GM19455 (cell line): ENCODE results near the gene ARFGAP2.
"Not testable (repeated sequence)": the region's sequence is repeated elsewhere in the genome, so short reads cannot be mapped to it uniquely, and the experiment has no call there.

Source experiments
- ATAC-seq: cut with Tn5 transposase; IDR thresholded peaks from one replicate; pipeline ENCODE4 v1.9.1; 2021; ENCODE audit not compliant: unreplicated experiment

ARFGAP2 gene

DNA sequence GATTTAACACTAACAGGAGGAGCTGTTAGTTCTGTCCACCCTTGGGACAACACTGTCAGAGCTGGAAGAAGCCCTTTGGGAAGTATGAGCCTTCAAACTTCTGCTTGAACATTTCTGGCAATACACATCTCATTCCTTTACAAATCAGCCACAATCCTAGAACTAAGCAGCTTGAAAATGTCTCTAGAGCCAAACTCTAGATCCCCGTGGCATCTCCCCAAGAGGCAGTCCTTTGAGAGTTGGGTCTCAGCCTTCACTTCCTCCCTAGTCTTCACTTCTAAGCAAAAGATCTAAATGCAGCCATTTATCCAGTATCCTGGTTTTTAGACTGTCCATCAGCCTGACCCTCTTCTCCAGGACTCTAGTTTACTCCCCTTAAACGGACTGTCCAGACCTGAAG, 26.9 kb downstream of the ARFGAP2 start:
- no peak for ATAC-seq

- ATAC-seq, result no peak
These were observed 27.7 kb downstream of the ARFGAP2 start for GRCh38 chr11:47148903-47149531.

GRCh38 chr11:47148270-47148669, 28.4 kb downstream of the ARFGAP2 start:
- no peak for ATAC-seq

- no peak for ATAC-seq
These were observed 29.0 kb downstream of the ARFGAP2 start for GRCh38 chr11:47147681-47148080.

GRCh38 chr11:47147250-47147649, 29.4 kb downstream of the ARFGAP2 start:
- ATAC-seq, result no peak

GRCh38 chr11:47144541-47144940, 32.1 kb downstream of the ARFGAP2 start:
- ATAC-seq, result no peak

DNA sequence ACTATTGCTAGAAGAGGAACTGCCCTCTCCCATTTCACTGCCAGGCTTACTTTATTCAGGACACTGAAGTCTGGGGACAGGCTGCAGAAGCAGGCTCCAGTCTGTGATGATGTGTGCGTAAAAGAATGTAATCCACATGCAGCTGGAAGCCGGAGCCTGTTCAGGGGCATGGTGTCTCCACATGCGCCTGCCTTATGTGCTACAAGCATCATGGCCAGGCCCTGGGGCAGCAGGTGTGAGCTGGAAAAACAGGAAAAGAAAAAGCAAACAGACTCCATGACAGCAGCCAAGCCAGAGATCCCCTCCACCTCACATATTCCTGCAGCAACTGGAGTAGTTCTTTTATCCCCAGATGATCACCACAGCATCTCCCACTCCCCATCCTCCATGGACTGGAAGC, 33.4 kb downstream of the ARFGAP2 start:
- no peak for ATAC-seq

- ATAC-seq, result no peak
These were observed 36.8 kb downstream of the ARFGAP2 start for GRCh38 chr11:47139878-47140277.

DNA sequence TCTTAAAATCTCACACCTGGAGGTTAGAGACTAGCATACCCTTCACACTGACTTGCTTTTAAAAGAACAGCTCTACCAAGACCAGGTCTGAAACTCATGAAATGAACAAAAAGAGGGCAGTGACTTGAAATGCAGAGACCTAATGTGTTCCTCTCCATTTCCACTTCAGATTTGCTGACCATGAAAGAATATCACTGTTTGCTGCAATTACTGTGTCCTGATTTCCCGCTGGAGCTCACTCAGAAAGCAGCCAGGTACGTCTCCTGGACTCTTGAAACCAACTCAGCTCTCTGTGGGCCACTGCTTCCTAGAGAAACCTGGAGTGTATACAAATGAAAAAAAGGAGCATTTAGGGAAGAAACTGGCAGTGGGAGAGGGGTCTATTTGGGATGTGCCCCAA, 39.2 kb downstream of the ARFGAP2 start:
- ATAC-seq, result no peak

- ATAC-seq, result no peak
These were observed 39.8 kb downstream of the ARFGAP2 start for GRCh38 chr11:47136921-47137320.

DNA sequence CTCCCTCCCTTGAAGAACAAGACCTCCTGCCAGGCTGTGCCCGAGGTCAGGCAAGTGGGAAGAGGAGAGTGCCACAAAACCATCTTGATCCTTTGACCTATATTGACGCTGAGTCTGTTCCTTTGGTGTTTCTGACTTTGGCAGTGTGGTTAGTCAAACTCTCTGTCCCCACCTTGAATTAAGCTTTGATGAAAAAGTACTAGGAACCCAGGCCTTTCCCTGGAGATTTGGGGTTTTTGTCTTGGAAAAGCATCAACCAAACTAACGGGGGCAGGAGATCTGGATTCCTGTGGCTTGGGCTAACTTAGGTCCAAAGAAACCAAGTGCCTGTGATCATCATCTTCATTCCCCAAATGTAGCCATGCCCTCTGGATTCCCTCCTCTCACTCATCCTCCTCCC, 40.4 kb downstream of the ARFGAP2 start:
- ATAC-seq, result no peak

DNA sequence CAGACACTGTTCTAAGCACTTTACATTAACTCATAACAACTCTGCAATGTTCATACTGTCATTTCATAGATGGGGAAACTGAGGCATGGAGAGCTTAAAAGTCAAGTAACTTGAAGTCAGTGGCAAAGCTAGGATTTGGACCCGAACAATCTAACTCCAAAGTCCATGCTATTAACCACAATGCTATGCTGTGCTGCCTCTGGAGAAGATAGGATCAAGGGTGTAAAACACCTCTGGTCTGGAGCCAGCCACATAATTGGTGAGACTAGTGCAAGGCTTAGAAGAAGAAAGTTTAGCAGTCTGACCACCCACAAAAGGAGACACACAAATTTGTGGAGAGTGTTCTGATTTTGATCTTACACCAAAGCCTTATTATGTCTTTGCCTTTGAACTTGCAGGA, 43.7 kb downstream of the ARFGAP2 start:
- no peak for ATAC-seq

DNA sequence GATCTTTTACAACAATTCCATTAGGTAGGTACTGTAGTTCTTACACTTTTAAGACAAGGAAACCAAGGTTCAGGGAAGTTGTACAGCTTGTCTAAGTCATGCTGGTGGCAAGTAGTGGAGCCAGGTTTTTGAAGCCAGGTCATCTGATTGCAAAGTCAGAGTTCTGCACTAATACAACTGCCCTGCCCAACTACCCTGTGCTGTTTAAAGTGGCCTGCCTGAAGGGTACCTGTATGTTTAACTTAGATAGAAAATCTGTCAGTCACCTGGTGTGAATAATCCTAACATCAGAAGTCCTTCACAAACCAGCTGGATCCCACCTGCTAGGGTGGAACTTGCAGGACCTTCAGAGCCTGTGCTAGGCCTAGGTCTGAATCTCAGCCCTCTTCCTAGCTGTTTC, 44.2 kb downstream of the ARFGAP2 start:
- no peak for ATAC-seq

- ATAC-seq, result no peak
These were observed 45.5 kb downstream of the ARFGAP2 start for GRCh38 chr11:47131136-47131535.

- no peak for ATAC-seq
These were observed 46.1 kb downstream of the ARFGAP2 start for GRCh38 chr11:47130543-47130942.

- ATAC-seq, result no peak
These were observed 49.5 kb downstream of the ARFGAP2 start for GRCh38 chr11:47127213-47127612.

GRCh38 chr11:47125083-47125482, 51.6 kb downstream of the ARFGAP2 start:
- ATAC-seq, result no peak

DNA sequence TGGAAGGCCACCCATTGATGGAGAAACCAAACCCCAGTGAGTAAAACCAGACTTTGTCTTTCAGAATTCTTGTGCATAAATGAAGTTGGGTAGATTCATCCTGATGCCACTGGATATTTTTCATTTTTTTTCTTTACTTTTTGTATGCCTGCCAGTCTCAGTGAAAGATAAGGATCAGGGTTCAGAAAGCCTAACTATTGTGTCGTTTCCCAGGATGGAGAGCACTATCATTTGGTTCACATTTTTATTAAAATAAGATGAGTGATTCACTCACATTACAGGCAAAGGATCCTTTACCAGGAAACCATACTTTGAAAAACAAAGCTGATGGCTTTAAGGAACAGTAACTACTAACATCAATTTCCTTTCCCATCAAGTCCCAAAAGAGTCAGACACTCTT, 52.0 kb downstream of the ARFGAP2 start:
- ATAC-seq, result no peak

DNA sequence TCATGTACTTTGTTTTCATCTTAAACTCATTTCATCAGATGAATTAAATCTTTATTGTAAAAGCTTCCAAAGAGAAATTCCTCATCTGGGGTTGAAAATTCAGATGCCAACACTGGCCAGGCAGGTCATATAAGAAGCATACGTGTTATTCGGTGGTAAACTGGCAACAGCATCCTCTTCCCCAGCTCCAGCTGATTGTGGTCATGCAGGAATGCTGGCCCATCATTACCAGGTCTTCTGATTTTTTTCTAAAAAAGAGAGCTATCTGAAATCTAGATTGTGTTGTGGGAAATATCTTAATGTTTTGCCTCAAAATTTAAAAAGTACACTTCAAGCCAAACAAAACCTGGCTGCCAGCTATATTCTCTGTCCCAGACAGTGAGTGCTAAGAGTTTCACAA, 53.6 kb downstream of the ARFGAP2 start:
- no peak for ATAC-seq

GRCh38 chr11:47121731-47122130, 54.9 kb downstream of the ARFGAP2 start:
- no peak for ATAC-seq

DNA sequence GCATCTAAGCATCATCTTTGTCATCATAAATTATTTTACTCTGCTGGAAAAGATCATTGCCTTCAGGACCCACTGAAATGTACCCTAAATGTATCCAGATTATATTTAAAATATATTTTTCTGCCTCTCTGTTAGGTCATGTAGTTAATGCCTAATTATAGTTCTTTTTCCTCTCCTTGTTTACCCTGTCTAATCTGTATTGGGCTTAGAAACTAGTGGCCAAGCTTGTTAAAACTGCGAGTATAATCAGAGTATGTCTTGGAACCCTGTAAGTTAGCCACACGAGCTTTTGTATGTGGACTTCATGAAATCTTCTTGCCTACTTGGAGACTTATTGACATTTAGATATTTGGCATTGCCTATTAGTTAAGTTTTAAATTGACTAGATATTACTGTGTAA, 55.6 kb downstream of the ARFGAP2 start:
- ATAC-seq, result no peak

GRCh38 chr11:47118958-47119688, 57.6 kb downstream of the ARFGAP2 start:
- not testable (repeated sequence) for ATAC-seq
